ENCODE data around the gene MEF2D.

DNA sequence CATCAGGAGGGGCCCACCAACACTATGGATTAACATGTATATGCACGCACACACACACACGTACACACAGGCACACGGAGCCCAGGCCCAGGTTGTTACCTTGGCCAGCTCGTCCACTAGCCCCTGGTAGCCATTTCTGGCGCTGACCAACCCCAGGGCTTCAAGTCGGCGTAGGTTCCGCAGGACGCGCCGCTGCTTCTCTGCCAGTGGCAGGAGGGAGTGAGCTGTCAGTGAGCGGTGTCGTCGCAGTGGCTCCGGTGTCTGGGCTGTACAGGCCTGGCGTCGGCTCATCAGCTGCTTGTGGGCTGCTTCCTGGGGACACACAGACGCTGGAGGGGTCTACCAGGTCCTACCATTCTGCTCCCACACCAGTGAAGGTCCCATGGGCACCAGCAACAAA is 29.4 kb upstream of the MEF2D start:
- TF ChIP-seq POLR2AphosphoS5 (IDR thresholded peaks at IDR 0.05) (no peak), POLR2A (IDR thresholded peaks at IDR 0.05) (no peak)

Measured in spleen (tissue), 3 donors.